ENCODE results near the gene FCN2.

FCN2 gene

DNA sequence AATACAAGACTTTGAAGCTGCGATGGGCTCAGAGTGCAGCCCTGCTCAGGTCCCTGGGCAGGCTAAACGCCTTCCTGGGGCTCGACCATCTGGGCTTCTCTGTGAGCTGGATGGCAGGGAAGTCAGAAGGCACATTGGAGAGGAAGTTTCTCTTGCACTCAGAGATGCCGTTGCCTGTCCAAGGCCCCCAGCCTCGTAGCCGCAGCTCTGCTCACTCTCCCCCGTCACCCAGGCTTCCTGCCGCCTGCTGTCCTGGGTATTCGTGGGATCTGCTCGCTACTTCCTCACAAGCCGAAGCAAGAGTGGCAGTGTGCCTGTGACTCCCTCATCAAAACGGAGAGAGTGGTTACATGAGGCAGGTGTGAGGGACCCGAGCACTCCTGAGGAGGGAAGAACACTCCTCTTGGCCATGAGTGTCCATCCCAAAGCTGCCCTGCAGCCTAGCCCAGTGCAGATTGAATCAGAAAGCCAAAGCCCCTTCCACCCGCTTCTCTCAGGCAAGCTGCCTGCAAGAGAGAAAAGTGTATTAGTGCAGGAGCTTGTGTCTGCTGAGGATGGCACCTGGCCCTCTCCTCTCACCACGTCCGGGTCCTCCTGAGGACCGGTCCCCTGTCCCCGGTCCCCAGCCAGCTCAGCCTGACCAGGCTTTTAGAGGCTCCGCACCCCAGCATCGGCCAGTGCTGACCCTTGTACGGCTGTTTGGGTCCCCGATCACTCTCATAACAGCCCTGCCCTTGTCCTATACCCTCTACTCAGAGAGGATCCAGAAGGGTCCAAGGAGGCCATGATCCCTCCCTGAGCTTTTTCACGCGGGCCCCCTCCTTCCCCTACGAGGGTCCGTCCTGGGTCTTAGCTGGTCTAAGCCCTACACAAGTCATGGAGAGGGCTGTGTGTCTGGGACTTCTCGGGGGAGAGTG lies 7.3 kb downstream of the FCN2 start:
- DNase-seq (ENCODE audit: low spot score) (no peak), FAIRE-seq (no peak)

DNA sequence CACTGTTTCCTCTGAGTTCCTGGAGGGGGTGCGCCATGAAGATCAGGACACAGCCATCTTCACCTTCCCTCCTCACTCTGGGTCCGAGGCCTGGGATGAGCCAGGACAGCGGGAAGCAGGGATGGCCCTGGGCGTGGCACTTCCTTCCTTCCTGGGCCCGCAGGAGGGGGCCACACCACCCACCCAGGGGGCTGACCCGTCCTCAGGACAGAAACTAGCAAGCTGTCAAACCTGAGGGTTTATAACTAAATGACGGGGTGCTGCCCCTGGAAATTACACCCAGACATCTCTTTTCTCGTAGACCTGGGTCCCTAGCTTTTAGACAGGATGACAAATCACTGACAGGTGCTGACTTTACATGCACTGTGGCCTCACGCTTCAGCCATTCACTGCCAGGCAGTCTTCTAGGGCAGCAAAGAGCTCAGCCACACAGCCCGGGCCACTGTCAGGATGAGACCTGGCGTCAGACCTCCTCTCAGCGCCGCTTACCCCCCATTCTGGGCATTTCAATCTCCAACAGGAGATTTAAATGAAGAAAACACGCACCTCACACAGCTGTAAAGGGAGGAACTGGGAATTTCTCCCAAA lies 8.1 kb downstream of the FCN2 start:
- DNase-seq (ENCODE audit: low spot score) (no peak), FAIRE-seq (no peak)

DNA sequence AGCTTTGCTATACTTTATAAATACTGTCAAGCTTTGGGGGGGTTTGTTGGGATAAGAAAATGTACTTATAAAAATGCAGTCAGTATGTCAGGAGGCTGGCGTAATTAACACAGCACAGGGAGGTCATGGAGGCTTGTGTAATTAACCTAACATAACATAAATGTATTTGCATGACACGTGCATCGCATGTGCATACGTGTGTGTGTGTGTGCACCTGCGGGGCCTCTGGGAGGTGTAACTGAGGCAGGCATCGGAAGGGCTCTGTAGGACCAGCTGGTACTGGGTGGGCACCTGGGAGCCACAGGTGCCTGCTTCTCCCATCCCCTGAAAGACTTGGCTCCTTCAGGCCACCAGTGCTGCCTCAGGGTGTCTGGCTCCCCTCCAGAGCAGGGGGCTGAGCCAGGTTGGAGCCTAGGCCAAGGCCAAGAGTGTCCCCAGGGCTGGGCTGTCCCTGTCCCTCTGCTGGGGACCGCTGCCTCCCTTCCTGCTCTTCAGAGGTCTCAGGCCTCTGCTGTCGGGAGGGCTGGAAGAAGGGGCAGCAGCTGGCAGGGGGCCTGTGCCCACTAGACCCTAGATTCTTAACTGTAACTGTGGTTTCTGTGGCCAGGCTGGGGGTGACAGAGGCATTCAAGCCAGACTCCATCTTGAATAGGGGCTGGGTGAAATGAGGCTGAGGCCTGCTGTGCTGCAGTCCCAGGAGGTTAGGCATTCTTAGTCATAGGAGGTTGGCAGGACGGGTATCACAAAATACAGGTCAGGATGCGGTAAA lies 9.0 kb downstream of the FCN2 start:
- no peak for FAIRE-seq
- no peak for DNase-seq (ENCODE audit: low spot score)

DNA sequence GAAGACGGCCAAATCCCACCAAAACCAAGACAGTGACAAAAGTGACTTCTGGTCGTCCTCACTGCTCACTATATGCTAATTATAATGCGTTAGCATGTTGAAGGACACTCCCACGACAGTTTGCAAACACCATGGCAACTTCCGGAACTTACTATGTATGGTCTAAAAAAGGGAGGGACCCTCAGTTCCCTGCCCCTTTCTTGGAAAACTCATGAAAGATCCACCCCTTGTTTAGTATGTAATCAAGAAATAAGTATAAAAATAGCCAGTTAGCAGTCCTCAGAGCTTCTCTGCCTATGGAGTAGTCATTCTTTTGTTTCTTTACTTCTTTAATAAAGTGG lies 9.5 kb downstream of the FCN2 start:
- DNase-seq (ENCODE audit: low spot score) (no peak), FAIRE-seq (no peak)

DNA sequence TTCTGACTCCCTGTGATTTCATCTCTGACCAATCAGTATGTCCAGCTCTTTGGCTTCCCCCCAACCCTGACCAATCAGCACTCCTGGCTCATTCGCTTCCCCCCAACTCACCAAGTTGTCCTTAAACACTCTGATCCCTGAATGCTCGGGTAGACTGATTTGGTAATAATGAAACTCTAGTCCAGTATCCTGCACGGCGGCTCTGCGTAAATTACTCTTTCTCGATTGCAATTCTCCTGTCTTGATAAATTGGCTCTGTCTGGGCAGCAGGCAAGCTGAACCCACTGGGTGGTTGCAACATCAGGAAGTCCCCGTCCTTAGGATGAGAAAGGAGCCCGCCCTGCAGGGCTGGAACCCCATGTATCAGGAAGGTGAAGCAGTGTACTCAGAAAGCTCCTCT lies 10.4 kb downstream of the FCN2 start:
- FAIRE-seq: no peak

DNA sequence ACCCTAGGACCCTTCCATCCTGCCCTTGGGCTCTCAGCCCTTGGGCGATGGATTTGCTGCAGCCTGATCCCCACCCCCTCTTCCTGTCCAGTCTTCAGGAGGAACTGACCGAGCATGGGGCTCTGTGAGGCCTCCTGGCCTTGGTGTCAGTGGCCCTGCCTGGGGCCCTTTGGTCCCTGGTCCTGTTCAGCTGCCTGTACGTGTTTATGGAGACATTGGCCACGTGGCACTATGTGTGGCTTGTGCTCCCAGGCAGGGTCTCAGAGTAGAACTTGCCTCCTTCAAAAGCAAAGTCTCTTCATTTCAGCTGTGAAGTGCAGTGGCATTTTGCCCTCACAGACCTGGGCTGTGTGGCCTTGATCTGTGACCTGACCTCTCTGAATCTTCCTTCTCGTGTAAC lies 11.1 kb downstream of the FCN2 start:
- no peak for DNase-seq (ENCODE audit: low spot score)
- no peak for FAIRE-seq

More for the DNA sequence above, 10.4 kb downstream of the FCN2 start:
- no peak for DNase-seq (ENCODE audit: low spot score)

DNA sequence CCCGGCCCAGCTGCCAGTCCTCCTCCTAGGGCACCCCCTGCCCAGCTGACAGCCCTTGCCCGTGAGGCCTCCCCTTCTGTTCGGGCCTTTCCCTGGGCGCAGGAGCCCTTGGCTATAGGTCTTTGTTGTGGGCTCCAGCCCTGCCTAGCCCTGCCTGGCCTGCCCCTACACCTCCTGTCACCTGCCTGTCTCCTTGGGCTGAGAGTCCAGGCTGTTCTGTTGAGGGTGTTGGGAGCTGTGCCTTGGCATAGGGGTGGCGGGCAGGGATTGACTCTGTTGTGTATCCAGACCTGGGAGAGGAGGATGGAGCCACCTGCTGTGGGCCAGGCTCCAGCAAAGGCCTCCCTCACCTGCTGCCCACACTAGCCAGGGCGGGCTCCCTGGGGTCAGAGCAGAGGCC lies 11.6 kb downstream of the FCN2 start:
- DNase-seq (ENCODE audit: low spot score): no peak

DNA sequence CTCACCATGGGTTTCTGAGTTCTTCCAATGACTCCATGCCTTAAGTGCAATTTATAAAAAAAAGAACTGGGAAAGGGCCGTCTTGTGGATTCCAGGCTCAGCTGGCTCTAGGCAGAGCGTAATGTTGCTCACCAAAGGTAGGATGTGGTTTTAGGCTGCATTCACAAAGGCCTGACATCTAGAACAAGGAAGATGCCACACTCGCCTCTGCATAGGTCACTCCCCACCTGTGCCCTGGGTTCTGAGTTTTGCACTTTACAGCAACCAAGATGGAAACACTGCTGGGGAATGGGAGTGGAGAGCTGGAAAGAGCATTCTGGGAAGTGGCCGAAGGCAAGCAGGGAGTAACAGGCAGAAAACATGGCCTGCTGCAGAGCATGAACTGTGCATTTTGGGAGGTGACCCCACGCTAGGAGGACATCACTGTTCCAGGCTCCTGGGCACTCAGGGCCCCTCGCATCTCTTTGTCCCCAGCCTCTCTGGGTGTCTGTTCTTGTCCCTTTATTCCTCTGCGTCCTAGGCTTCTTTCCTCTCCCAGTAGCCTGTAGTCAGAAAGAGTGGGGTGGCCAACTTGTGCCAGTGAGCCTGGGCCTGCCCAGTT lies 12.3 kb downstream of the FCN2 start:
- no peak for DNase-seq (ENCODE audit: low spot score)
- FAIRE-seq: no peak

More for the DNA sequence above, 11.6 kb downstream of the FCN2 start:
- FAIRE-seq: no peak

DNA sequence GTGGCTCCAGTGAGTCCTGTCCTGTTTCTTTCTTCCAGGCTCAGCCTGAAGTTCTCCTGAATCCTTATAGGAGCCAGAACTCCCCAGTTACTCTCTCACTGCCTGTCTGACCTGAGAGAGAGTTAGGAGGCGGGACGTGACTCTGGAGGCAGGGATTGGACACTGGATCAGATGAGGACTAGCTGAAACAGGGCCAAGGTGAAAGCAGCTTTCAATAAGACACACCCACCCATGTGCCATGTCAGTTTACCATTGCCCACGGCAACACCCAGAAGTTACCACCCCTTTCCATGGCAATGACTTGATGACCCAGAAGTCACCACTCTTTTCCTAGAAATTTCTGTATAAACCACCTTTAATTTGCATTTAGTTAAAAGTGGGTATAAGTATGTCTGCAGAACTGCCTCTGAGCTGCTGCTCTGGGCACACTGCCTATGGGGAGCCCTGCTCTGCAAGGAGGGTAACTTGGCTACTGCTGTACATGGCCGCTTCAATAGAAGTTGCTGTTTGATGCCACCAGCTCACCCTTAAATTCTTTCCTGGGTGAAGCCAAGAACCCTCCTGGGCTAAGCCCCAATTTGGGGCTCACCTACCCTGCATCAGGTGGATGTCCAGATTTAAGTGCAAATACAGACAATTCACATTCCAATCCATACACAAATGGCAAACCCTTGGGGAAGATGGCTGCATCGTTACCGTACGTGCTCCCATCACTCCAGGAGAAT lies 13.7 kb downstream of the FCN2 start:
- DNase-seq (ENCODE audit: low spot score) (no peak), FAIRE-seq (no peak)

DNA sequence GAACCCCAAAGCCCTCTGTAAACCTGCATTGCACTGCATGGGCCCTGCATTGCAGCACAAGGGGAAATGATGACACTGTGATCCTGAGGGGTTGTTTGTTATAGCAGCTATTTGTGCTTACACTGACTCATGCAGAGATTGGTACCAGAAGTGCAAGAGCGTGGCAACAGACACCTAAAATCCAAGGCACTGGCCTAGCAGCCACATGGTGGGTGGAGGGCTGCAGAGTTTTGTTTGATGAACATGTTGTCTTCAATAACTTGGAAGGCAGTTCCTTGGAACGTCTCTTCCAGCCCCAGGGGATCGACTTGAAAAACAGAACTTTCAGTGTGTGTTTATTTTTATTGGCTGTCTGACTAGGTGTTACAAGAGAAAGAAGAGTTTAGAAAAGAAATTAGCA lies 14.5 kb downstream of the FCN2 start:
- FAIRE-seq: no peak

DNA sequence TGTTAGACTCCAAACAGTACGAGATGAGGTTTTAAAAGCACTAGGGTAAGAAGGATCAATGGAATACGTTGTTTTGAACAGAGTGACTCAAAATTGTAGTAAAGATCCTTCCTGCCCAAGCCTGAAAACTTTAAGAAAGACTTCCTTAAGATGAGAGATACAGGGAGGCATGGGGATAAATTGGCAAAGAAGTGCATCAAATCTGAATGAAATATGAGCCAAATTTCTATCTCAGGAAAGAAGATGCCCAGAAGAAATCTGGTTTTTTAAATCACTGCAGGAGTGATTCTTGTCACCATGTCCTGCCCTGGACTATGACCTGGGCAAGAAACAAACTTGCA lies 14.9 kb downstream of the FCN2 start:
- DNase-seq (ENCODE audit: low spot score): no peak
- FAIRE-seq: no peak

More for the DNA sequence above, 14.5 kb downstream of the FCN2 start:
- DNase-seq (ENCODE audit: low spot score): no peak

DNA sequence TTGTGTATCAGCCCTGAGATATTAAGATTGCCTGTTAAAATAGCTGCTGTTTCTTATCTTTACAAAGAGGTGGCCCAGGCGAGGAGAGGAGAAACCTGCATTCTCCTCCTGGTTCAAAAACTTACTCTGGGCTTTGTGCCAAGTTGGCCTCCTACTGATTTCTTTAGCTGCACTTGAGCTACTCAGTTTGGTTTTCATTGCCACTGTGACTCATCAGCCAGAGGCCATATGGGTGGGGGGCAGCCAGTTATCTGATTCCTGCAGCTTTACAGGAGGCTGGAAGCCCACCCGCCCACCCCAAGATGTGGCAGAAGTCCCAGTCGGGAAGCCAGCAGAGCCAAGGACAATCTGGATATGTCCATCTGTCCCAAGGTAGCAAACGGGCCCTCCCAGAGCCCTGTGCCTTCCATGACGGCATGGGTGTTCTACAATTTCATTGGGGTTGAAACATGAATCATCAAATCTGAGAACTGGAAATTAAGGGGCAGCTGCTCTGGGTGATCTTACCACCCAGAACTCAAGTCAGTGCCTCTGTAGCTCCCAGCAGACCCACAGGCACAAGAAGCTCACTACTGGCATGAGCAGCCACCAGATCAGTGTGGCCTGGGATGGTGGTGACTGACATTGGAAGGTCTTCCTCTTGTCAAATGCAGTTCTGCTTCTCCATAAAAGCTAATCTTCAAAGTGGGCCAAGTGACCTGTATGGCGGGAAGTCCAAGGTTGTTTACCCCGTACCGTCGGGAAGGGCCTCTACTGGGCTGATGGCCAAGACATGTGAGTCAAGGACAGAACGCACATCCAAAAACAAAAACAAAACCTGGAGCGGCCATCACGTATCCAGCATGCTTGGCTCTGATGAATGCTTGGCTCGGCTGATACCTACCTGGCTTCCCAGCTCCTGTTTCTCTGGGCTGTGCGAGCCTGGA lies 15.6 kb downstream of the FCN2 start:
- DNase-seq (ENCODE audit: low spot score) (peak; percentile 16), FAIRE-seq (no peak)

DNA sequence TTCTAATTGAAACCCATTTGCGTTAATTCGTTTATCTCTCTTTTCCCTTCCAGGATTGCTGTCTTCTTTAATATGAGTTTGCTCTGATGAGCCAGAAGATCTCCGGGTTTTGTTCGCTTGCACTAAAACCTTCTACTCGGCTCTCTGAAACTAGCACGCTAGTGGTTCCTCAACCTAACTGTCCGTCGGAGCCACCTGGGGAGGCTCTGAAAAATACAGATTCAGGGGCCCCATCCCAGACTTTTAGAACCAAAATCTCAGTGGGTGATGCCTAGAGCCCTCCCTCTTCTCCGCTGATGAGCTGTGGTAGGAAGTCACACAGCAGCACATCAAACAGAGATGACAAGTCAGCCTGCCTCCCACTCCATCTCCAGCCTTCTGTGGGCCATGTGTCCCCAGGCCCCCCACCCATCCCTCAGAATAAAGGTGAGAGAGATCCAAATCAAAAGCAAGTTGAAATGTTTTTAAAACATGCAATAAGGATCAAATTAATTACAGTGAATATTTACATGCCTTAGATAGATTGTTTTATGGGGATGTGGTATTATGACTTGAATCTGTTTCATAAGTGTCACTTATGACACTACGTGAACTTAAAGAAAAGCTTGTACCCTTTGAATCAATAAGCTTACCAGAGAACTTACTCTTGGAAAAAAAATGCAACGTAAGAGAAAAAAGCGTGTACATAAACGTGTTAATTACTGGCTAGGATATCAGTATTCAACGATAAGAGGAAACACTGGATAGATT lies 16.4 kb downstream of the FCN2 start:
- DNase-seq (ENCODE audit: low spot score): no peak
- FAIRE-seq: no peak

DNA sequence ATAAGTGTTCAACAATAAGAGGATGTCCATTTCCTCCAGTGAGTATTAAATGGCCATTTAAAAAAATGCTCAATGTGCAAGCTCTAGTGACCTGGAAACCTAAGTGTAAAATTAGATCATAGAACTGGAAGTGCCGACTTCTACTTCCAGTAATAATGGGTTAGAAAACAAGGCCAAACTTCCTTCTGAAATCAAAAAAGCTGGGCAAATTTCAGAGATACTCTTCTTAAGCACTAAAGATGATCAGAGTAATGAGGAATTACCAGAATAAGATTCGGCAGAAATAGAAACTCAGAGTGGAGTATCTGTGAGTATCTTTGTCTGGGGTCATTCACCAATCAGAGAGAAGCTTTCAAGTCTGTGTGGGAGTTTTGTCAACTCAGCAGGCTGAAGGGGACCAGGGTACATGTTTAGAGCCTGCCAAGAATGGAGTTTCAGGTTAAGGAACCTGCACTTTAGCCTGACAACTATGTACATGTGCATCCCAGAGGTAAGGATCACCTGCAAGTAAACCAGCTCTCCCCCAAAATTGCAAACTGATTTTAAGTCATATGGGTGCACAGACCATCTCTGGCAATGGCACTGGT lies 17.1 kb downstream of the FCN2 start:
- DNase-seq (ENCODE audit: low spot score) (no peak), FAIRE-seq (no peak)

DNA sequence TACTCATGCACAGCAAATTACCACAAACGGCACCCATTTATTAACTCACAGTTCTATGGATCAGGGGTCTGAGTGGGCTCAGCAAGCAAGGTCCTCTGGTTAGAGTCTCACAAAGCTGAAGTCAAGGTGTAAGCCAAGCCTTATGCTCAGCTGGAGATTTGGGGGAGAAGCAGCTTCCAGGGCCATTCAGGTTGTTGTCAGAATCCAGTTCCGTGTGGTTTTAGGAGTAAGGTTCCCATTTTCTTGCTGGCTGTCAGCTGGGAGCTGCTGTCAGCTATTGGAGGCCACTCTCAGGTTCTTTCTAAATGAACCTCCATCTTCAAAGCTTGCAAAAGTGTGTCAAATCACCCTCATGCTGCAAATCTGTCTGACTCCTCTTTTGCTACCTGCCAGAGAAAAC lies 17.7 kb downstream of the FCN2 start:
- DNase-seq (ENCODE audit: low spot score) (no peak), FAIRE-seq (no peak)

DNA sequence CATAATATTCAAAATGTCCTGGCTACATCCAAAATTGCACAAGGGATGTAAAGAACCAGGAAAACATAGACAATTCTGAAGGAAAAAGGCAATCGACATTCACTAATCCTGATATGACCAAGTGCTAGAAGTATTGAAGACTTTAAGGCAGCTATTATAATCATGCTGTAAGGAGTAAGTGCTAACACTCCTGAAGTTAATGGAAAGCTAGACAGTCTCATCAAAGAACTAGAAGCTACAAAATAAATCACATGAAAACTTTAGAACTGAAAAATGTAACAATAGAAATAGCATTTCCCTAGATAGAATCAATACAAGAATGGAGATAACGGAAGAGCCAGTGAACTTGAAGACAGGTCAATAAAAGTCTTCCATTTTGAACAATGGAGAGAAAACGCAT lies 18.6 kb downstream of the FCN2 start:
- no peak for FAIRE-seq
- no peak for DNase-seq (ENCODE audit: low spot score)

DNA sequence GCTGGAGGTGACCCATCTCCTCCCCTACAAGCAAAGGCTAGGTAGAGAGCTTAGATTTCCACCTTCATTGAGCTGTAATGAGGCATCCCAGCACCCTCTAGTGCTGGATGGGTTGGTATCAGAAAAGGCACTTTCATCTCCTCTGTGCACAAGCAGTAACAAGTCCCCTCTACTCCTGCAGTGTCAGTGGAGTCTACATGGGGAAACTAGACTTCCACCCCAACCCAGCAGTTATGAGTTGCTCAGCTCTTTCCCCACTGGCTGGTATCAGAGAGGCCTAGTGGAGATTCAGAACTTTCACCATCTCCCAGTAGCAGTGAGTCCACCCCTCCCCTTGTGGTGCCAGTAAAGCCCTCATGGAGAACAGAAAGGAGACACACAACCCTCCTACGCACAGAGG lies 19.2 kb downstream of the FCN2 start:
- DNase-seq (ENCODE audit: low spot score) (no peak), FAIRE-seq (no peak)

DNA sequence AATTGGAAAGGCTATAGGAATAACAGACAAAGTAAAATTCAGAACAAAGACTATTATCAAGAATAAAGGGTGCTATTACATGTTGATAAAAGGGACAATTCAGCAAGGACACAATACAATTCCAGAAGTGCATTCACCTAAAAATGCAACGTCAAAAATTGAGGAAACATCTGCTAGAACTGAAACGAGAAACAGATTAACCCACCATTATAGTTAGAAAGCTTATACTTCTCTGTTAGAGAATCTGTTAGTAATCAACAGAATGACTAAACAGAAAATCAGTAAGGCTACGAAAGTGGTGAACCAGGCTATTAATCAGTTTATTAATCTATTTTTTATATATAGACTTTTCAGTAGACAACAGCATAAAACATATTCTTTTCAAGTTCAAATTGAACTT lies 22.3 kb downstream of the FCN2 start:
- FAIRE-seq (no peak), DNase-seq (ENCODE audit: low spot score) (no peak)
